Ramos (cell line): ENCODE data around the gene PCDHGC4.

Source experiments
- in situ Hi-C: fragments of 300-500 bp; cut with MboI; formaldehyde crosslinking; loops from one replicate; pipeline ENCODE4 v1.14.3; 2022; ENCODE audit warnings: low sequenced_read_pairs; ENCODE audit not compliant: unreplicated experiment

Gene PCDHGC4

DNA sequence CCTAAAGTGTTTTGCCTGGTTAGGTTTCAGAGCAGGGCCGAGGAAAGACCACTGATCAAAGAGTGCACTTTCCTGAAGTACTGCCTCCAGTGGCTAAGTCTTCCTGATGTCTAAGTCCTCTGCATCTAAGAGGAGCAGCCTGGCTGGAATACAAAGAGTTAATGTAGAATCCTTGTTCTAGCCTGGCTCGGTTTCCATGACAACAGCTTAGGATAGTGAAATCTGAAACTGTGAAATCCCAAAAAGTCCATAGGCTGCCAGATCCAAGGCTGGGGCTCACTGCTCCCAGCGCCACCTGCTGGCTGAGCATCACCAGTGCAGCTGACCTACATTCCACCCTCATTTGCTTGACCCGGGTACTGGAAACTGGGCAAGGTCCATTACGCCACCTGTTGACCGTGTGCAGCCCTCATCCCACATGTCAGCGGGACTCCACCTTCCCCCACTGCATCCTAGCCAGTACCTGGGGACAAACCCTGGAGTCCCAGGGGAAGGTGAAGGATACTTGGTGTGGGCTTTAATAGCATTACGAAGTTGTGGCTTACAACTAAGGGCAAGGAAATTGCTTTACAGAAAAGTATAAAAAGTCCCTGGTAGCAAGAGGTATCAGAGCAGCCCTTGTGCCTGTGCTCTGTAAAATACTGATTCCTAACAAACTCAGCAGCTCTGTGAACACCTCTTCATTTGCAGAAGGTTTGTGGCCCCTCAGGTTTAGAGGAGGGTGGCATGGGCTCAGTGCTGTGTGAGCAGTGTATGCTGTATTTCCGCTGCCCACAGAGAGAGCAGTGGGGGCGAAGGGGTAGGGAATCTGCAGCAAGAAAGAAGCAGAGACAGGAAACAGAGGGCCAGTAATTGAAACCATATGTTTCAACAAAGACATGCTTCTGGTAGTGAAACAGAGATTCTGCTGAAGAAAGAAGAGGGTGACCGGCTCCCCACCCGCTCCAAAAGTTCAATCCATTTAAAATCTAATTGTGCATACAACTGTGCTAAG is 40.1 kb downstream of the PCDHGC4 start:
- in situ Hi-C loops = loop anchor here (5.0 kb wide), 1 partner anchor 32 kb away; no protein-coding TSS in a partner anchor

DNA sequence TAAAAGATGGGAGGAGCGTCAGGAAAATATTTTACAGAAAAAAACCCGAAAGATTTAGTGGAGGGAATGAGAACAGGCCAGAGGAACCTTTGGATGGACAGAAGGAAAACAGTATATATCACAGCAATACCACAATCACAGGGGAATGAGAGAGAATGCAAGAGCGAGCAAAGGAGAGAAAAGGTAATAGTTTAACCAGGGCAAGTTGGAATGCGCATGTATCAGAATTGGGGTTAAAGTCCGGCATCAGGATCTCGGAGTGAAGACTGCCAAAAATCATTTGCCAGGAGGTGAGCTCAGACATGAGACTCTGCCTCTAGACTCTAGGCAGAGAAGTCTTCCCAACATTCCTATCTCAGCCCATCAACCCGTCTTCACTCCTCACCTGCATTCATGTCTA is 40.8 kb downstream of the PCDHGC4 start:
- in situ Hi-C loops = no loop called here

GRCh38 chr5:141527426-141527825 is 42.6 kb downstream of the PCDHGC4 start:
- in situ Hi-C loops = no loop called here

DNA sequence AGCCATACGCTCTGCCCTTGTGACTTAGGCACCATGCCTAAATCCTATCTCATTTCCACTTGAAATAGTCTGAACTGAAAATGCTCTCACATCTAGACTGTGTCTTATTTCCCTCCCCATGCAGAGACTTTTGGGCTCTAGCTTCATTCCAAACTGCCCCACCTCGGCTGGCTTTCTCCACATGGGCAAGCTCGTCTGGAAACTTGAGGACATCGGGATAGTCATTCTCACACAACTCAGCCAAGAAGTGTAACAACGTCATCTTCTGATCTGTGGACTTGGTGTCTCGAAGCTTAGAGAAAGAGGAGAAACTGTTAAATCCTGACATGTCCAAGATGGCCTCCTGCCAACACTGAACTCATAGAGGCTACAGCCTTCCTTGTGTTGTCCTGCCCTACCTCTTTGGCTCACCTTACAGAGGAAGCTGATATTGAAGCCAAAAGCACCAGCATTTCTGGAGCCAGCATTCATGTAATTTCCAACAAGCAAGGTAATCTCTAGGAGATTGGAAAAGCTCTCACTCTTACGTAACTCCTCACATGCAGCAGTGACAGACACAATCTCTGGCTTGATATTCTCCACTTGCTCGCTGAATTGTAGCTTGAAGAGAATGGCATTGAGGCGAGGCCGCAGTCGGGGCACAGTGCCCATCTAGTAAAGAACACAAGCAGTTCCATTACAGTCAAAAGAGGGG is 43.6 kb downstream of the PCDHGC4 start:
- in situ Hi-C loops = no loop called here

- in situ Hi-C loops = no loop called here
Observed at GRCh38 chr5:141529002-141529401, 44.2 kb downstream of the PCDHGC4 start.

DNA sequence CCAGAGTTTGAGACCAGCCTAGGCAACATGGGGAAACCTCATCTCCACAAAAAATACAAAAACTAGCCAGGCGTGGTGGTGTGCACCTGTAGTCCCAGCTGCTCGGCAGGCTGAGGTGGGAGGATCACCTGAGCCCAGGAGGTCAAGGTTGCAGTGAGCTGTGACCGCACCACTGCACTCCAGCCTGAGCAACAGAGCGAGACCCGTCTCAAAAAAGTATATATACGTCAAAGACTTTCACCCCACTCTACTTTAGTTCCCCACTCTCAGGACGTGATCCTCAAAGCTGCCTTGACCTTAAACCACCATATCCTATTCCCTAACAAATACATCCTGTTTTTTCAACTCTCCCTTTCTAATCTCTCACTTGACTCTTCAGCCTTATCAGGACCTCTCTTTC is 45.0 kb downstream of the PCDHGC4 start:
- in situ Hi-C loops = no loop called here

- in situ Hi-C loops = no loop called here
Observed at GRCh38 chr5:141532726-141533125, 47.9 kb downstream of the PCDHGC4 start.

GRCh38 chr5:141533897-141534296 is 49.1 kb downstream of the PCDHGC4 start:
- in situ Hi-C loops = no loop called here

DNA sequence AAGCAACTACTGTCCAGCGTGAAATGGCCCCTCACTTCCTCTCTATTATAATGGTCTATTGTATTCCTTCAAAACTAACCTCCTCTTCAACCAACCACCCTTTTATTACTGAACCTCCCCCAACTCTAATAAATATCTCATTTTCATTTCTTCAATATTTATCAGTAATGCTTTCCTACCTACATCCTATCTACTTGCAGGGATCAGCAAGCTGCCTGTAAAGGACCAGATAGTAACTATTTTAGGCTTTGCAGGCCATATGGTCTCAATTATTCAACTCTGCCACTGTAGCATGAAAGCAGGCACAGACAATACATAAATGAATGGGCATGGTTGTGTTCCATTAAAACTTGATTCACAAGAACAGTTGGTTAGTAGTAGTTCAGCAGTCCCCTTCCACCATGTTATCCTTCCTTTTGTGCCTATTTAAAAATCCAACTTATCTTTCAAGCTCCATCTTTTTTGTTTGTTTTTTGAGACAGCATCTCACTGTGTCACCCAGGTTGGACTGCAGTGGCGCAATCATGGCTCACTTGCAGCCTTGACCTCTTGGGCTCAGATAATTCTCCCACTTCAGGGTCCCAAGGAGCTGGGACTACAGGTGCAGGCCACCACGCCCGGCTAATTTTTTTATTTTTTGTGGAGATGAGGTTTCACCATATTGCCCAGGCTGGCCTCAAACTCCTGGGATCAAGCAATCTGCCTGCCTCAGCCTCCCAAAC is 49.8 kb downstream of the PCDHGC4 start:
- in situ Hi-C loops = no loop called here
